Heart right ventricle (tissue), 16 donors: ENCODE results near the gene FTSJ1. TPM values are rescaled to one million over a fixed set of nuclear protein-coding genes. Genes with fewer than 3 reads are reported as not detected.

Experiments
- ATAC-seq, 8 donors: fragments of 200-7000 bp; cut with Tn5 transposase; one replicate each; pipeline ENCODE4 v1.9.1; 2020; ENCODE audit warnings: mild to moderate bottlenecking in 8 of 8, moderate library complexity in 8 of 8, moderate number of reproducible peaks in 1 of 8
- DNase-seq, 2 donors: peaks; one replicate each; pipeline ENCODE4 v3.0.0-alpha.2; 2020
- H3K27ac ChIP-seq, 10 donors: fragments of 200-600 bp; sonication (generic) in 2 of 10; one replicate each; pipeline versions ENCODE4 v1.5.0 to v1.8.0; 2020 to 2022; ENCODE audit warnings: mild to moderate bottlenecking in 3 of 10
- H3K27me3 ChIP-seq, 7 donors: fragments of 200-600 bp; one replicate each; pipeline ENCODE4 v1.8.0; 2021 to 2022; ENCODE audit warnings: mild to moderate bottlenecking in 2 of 7
- H3K36me3 ChIP-seq, 9 donors: fragments of 200-600 bp; sonication (generic) in 1 of 9; one replicate each; pipeline versions ENCODE4 v1.5.0 to v1.8.0; 2020 to 2022; ENCODE audit warnings: mild to moderate bottlenecking in 2 of 9
- H3K4me1 ChIP-seq, 9 donors: fragments of 200-600 bp; sonication (generic) in 1 of 9; one replicate each; pipeline versions ENCODE4 v1.5.0 to v1.8.0; 2020 to 2022; ENCODE audit warnings: mild to moderate bottlenecking in 4 of 9
- H3K4me3 ChIP-seq, 10 donors: fragments of 200-600 bp; sonication (generic) in 2 of 10; one replicate each; pipeline versions ENCODE4 v1.5.0 to v1.8.0; 2020 to 2022; ENCODE audit warnings: mild to moderate bottlenecking in 7 of 10, moderate library complexity in 2 of 10
- H3K9me3 ChIP-seq, 11 donors: fragments of 200-600 bp in 10 of 11; sonication (generic) in 2 of 11; one replicate each; pipeline versions ENCODE4 v1.5.0 to v1.8.0; 2013 to 2022; ENCODE audit warnings: mild to moderate bottlenecking in 2 of 11, control low read depth in 1 of 11, moderate library complexity in 1 of 11
- WGBS, 2 donors: extraction: QIAGEN DNeasy Blood & Tissue Kit; methylation state at CpG; one replicate each; pipeline ENCODE4 v1.1.7; 2013; ENCODE audit warnings: inconsistent platforms in 1 of 2; 5-methylcytosine and 5-hydroxymethylcytosine counted together
- intact Hi-C, 10 donors: fragments of 100-400 bp; cut with DNase I; formaldehyde crosslinking; loops; one replicate each; pipeline versions ENCODE4 v1.11.1 to v1.14.2; 2022
- polyA plus RNA-seq, 2 donors: library from polyadenylated mRNA; stranded (reverse); fragments of 200-250 nt; gene quantifications; one replicate each; pipeline ENCODE4 v1.2.3, GENCODE V29; 2013
- total RNA-seq, 10 donors: library from RNA; stranded (reverse); fragmentation: NEBNext Ultra II Directional in 3 of 10; extraction: Animal tissue kit (Norgen Biotek cat#: 25700) in 3 of 10; gene quantifications; one replicate each; pipeline versions ENCODE4 v1.2.1 to v1.2.4, GENCODE V29; 2021 to 2023
- TF ChIP-seq, protein P1 (sequence below), 9 donors: fragments of 200-600 bp; sonication (generic) in 2 of 9; IDR thresholded peaks; one replicate each; pipeline versions ENCODE4 v1.5.0 to v1.8.0; 2021 to 2022; ENCODE audit warnings: antibody characterized with exemption in 9 of 9, mild to moderate bottlenecking in 5 of 9, moderate library complexity in 1 of 9
- donor health status: Arrhythmogenic right ventricular cardiomyopathy.
- donor health status: ischemic (EF 13 %, LVEDD 7.1; RV severe dilation, severe dysfunction).
- donor health status: healthy with polysubstance abuse.
- donor health status: DM: no; HTN: yes; CAD: no.
- donor health status: DM: no; HTN: no; CAD: no.
- donor health status: ischemic (EF 25% LVEDD 6.9; RV normal size, moderate dysfunction).
- donor health status: ischemic (EF 25% LVEDD 5.7; RV mildly dilated, moderate dysfunction).
- donor health status: healthy.
- donor health status: DM: yes; HTN: yes; CAD: no.
- donor health status: Ischemic cardiomyopathy.
- donor health status: ischemic (EF 35%, LVEDD 5.7; RV mildly dilated, moderate dysfunction).
- donor health status: nonischemic (EF 11% LVEDD 7.7; RV severe dilation, severe dysfunction).
- donor health status: DM: yes; HTN: yes; CAD: no.
- donor health status: PGD.
- donor health status: ischemic (EF 29% LVEDD 5.4; RV normal size, mild dysfunction).
- donor health status: nonischemic (EF 23%, LVEDD 6.1; RV moderate dilation, normal function).

The FTSJ1 gene
- total and polyA plus RNA-seq, 12 donors, result 11.6 to 46.1 (median 14.9) TPM

DNA sequence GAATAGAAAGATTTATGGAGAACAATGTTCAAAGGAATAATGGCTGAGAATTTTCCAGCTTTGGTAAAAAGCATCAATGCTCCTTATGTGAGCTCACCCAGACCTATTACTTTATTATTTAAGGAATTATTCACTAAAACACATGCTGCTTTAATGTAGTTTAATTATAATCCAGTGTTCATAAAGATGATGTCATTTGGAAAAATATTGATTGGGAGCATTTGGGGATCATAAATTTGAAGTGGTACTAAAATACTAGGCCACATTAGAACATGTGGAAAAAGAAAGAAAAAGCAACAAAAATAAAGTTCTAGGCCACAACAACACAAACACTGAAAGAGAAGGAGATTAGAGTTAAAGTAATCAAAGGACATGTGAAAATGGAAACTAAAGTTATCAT is 25.9 kb upstream of the FTSJ1 start:
- TF ChIP-seq, protein P1, sequence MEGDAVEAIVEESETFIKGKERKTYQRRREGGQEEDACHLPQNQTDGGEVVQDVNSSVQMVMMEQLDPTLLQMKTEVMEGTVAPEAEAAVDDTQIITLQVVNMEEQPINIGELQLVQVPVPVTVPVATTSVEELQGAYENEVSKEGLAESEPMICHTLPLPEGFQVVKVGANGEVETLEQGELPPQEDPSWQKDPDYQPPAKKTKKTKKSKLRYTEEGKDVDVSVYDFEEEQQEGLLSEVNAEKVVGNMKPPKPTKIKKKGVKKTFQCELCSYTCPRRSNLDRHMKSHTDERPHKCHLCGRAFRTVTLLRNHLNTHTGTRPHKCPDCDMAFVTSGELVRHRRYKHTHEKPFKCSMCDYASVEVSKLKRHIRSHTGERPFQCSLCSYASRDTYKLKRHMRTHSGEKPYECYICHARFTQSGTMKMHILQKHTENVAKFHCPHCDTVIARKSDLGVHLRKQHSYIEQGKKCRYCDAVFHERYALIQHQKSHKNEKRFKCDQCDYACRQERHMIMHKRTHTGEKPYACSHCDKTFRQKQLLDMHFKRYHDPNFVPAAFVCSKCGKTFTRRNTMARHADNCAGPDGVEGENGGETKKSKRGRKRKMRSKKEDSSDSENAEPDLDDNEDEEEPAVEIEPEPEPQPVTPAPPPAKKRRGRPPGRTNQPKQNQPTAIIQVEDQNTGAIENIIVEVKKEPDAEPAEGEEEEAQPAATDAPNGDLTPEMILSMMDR (IDR thresholded peaks at IDR 0.05), result no peak
- peaks cover 0 to 14% (median 0%) of the 10 kb centered on the region in 7 donors for H3K27me3 ChIP-seq
- ATAC-seq, result no peak
- H3K27ac ChIP-seq, result no peak overlapping the region
- no peaks in the 10 kb centered on the region for H3K9me3 ChIP-seq
- no peak for DNase-seq
- H3K4me1 ChIP-seq, result no peaks in the 10 kb centered on the region
- H3K36me3 ChIP-seq, result no peaks in the 10 kb centered on the region
- H3K4me3 ChIP-seq, result no peak overlapping the region
- intact Hi-C loops, result no loop called here

GRCh38 chrX:48451708-48452107 is 24.3 kb upstream of the FTSJ1 start:
- Histone ChIP-seq H3K27ac (no peak overlapping the region), H3K9me3 (no peaks in the 10 kb centered on the region), H3K27me3 (peaks cover 0 to 6% (median 0%) of the 10 kb centered on the region in 7 donors), H3K4me1 (no peaks in the 10 kb centered on the region), H3K4me3 (no peak overlapping the region), H3K36me3 (no peaks in the 10 kb centered on the region)
- 38 to 53% methylated on average over 4 of the region's 4 CpGs for WGBS, 2 donors
- ATAC-seq (no peak), DNase-seq (no peak)
- intact Hi-C loops, result no loop called here
- TF ChIP-seq, protein P1 (IDR thresholded peaks at IDR 0.05), result no peak

DNA sequence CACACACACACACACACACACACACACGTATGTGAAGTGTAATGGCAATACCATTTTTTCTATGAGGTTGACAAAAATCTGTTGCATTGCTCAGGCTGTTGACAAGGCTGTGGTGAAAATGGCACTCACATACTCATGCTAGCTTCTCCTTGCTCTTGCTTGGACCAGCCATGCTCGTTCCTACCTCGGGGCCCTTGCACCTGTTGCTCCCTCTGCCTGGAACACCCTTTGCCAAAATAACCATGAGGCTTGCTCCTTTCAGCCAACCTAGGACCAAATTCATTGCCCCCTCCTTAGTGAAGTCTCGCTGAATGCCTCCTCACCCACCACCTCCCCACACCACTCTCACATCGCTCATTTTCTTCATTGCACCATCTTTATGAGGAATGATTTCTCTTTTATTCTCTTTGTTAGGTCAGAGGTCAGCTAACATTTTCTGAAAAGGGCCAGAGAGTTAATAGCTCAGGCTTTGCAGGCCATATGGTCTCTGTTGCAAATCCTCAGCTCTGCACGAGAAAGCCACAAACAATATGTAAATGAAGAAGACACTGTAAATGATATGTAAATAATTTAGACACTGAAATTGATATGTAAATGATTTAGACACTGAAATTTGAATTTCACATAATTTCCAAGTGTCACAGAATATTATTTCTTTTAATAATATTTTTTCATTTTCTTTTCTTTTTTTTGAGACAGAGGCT is 19.2 kb upstream of the FTSJ1 start:
- intact Hi-C loops, result no loop called here
- no peak for ATAC-seq
- Histone ChIP-seq H3K4me1 (no peaks in the 10 kb centered on the region), H3K36me3 (no peaks in the 10 kb centered on the region), H3K4me3 (no peak overlapping the region), H3K27ac (no peak overlapping the region), H3K27me3 (no peaks in the 10 kb centered on the region), H3K9me3 (no peaks in the 10 kb centered on the region)
- DNase-seq, result no peak
- TF ChIP-seq, protein P1 (IDR thresholded peaks at IDR 0.05), result no peak
- 82 to 88% methylated on average over 6 of the region's 6 CpGs for WGBS, 2 donors

GRCh38 chrX:48458711-48459110 is 17.3 kb upstream of the FTSJ1 start:
- H3K36me3 ChIP-seq, result no peaks in the 10 kb centered on the region
- TF ChIP-seq, protein P1 (IDR thresholded peaks at IDR 0.05), result no peak
- H3K9me3 ChIP-seq, result no peaks in the 10 kb centered on the region
- peak in 6 of 8 donors; percentile 12 to 66 (median 56) for ATAC-seq
- H3K27ac ChIP-seq, result no peak overlapping the region
- no peaks in the 10 kb centered on the region for H3K4me1 ChIP-seq
- H3K4me3 ChIP-seq, result no peak overlapping the region
- peak in 1 of 2 donors; percentile 45 for DNase-seq
- WGBS, 2 donors, result 53 to 56% methylated on average over 6 of the region's 6 CpGs
- H3K27me3 ChIP-seq, result no peaks in the 10 kb centered on the region
- intact Hi-C loops, result no loop called here
